HG02970 (cell line): ENCODE results near the gene FNIP2.
"Not testable (repeated sequence)": the region's sequence is repeated elsewhere in the genome, so short reads cannot be mapped to it uniquely, and the experiment has no call there.

Experiments used
- ATAC-seq: cut with Tn5 transposase; IDR thresholded peaks from one replicate; pipeline ENCODE4 v1.9.1; 2021; ENCODE audit warnings: mild to moderate bottlenecking, moderate library complexity, moderate number of reproducible peaks; ENCODE audit not compliant: unreplicated experiment, low FRiP score

The FNIP2 gene

DNA sequence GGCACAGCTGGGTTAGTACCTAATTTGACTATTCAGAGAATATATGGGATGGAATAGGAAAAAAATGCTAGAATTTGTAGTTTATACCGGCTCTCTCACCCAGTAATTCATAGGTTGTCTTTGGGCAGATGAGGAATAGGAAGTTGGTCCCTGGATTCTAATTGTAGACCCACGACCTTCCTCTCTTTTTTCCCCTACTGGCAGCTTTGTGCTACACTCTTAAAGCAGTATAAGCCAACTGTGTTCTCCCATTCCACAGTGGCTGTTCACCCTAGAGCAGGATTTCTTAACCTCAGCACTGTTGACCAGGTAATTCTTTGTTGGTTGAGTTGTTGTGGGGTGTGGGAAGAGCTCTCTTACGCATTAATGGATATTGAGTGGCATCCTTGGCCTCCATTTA lies 92.9 kb downstream of the FNIP2 start:
- no peak for ATAC-seq

DNA sequence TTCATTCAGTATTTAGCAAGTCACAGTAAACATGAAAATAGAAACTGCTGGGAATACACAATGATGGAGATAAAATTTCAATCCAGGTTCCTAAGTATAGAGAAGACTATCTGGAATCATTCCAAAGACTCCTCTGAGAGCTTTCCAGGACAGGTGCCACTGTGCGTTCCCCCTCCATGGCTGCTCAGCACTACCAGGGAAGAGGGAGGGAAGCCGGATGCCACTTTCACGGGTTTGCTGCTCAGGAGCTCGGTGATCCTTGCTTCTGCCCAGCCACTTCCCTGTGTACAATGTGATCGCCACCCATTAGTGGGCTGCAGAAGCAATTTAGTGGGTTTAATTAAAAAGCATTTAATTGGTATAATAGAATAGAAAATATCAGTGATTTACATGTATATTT lies 94.5 kb downstream of the FNIP2 start:
- ATAC-seq: no peak

DNA sequence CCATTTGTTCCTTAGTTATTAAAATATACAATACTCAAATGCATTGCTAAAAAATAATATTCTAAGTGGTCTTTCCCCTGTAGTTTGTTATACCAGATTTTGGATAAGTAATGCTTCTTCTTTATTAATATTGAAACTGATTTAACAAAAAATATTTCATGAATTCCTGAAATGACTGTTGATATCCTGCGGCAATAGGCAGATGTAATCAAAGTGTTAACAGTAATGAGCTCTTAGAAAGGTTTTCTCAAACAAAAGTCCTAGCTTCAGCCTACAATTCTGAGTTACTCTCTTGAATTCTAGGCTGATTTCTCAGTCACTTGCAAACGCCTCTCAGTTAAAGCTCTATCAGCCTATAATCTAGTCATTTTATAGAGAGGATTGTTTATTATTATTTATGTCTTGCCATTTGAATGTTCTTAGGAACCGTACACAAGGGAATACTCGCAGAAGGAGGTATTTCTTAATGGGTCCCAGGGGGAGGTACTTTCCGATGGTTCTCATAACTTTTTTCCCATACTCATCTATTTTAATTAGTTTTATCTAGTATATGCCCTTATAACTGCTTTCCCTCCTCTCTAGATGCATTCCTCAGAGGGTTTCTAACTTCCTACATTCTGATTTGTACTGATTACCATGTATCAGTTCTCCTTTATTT lies 96.8 kb downstream of the FNIP2 start:
- no peak for ATAC-seq

- ATAC-seq: no peak
Measured at GRCh38 chr4:158869001-158869400, 100.2 kb downstream of the FNIP2 start.

DNA sequence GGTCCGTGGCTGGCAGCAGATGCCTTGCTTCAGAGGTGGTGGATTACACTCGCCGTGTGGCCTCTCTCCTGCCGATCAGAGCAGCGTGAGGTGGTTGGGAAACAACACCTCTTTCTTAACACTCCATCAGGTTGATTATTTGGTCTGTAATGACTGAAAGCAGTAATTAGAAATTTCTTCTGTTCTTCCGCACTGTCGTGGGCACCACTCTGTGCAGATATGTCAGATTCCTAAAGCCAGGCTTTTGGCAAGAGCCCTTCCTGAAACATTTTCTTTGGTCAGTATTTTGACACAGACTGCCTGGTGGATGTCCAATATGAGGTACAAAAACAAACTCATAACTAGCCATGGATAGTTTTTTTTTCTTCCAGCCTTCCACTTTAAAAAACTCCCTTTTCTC lies 100.9 kb downstream of the FNIP2 start:
- ATAC-seq: no peak

DNA sequence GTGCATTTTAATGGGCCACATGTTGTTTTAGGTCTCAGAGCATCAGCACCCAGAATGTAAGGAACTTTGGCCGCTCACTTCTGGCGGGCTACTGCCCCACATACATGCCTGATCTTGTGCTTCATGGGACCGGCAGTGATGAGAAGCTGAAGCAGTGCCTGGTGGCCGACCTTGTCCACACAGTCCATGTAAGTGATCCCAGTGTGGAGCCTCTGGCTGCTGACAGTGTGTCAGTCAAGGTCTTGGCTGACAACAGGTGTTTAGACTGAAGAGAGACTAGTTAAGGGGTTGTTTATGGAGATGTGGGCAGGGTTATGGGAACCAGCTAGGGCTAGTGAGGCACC lies 101.4 kb downstream of the FNIP2 start:
- no peak for ATAC-seq

GRCh38 chr4:158870626-158871334 lies 102.0 kb downstream of the FNIP2 start:
- ATAC-seq: no peak

DNA sequence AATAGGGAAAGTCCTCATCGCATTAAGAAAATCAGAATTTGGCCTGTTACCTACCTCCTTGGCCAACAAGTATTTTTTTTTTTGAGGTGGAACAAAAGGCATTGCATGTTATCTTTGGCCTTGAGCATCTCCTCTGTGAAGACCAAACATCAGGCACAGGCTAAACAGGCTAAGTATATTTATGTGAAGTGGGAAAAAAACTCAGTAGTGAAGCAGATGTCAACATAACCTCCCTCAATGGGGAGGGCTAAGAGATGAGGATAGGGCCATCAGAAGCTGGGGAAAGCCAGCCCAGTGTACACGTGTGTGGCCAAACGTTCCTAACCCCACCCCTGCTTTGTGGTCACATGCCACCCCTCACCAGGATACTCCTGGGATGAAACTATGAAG lies 102.5 kb downstream of the FNIP2 start:
- ATAC-seq: no peak

DNA sequence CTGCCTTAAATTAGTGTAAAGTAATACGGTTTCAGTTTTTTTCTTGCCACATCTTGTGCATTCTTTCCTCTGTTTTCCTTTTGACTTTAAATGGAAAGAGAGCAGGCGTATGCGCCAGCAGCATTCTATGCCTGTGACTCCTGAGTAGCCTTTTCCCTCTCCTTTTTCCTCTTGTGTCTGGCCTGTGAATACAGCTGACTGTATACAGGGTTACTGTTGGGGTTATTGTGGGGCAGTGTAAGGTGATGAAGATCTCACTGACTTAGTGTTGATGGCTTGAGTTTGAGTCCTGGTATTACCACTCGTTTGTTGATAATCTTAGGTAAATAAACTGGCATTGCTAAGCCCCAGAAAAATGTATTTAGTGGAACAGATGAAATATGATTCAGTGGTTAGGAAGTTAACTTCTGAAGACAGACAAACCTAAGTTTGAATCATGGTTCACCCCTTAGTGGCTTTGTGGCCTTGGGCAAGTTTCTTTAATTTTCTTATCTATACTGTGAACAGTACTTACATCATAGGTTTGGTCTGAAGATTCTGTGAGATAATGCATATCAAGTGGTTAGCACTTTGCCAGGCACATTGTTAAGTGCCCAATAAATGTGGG lies 105.1 kb downstream of the FNIP2 start:
- no peak for ATAC-seq

DNA sequence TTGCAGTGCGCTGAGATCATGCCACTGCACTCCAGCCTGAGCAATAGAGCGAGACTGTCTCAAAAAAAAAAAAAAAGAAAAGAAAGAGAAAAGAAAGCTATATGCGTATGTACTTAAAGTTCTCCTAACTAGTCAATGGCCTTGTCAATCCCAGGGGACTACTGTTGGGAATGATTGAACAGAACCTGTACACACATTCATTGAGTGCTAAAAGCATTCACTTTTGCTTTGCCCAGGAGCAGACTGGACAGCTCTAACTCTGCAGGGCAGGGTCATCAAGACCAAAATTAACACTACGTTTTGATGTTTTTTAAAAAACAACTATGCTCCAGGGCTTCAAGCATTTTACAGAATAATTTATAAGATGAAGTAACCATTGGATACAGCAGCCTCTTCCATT lies 106.2 kb downstream of the FNIP2 start:
- ATAC-seq: no peak

- ATAC-seq: no peak
Measured at GRCh38 chr4:158875455-158875854, 106.6 kb downstream of the FNIP2 start.

DNA sequence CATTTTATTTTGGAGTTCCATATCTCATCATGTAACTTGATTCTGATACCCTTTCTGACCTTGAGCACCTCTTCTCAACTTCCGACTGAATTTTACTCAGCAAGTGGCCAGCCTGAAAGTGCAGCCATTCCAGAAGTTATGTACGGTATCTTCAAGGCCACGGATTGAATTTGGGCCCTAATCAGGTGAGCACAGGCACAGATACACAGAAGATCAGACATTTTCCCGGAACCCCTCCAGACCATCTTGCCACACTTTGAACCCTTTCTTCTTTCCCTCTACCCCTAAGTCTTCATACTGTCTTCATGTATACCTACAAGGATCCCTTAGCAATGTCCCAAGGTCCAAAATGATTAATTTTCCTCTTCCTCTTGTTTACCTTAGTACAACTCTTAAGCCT lies 108.2 kb downstream of the FNIP2 start:
- no peak for ATAC-seq

DNA sequence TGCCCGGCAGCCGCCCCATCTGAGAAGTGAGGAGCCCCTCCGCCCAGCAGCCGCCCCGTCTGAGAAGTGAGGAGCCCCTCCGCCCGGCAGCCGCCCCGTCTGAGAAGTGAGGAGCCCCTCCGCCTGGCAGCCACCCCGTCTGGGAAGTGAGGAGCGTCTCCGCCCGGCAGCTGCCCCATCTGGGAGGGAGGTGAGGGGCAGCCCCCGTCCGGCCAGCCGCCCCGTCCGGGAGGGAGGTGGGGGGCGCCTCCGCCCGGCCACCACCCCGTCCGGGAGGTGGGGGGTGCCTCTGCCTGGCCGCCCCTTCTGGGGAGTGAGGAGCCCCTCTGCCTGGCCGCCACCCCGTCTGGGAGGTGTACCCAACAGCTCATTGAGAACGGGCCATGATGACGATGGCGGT lies 113.3 kb downstream of the FNIP2 start:
- ATAC-seq: not testable (repeated sequence)

DNA sequence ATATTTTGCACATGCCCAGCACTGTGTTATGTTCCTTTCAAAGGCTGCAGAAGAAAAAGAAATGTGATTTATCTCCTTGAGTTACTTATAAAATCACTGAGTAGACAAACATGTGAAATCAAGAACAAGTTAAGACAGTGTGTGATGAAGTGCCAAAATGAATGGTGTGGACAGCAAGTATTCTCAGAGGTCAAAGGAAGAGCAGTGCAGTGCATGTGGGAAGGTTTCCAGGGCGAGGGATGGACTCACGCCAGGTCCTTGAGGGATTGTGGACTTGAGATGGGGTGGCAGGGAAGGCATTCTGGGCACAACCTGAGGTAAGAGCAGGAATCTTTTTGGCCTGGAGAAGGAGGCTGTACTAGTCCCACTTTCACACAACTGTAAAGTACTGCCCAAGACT lies 115.5 kb downstream of the FNIP2 start:
- no peak for ATAC-seq

DNA sequence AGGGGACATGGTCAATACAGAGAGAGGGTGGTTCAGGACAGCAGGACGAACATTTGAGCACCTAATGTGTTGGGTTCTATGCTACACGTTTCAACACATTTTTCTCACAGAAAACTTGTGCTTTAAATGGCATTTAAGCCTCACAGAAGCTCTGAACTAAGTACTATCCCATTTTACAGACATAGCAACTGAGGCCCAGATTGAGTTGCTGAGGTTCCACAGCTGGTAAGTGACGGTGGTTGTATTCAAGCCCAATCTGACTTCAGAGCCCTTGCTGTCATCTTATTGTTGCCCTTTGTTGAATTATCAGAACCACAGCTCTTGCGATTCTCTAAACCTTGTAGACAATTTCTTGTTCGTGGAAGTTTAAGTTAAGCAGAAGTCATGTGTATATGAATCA lies 116.7 kb downstream of the FNIP2 start:
- ATAC-seq: no peak

- ATAC-seq: no peak
Measured at GRCh38 chr4:158890294-158890693, 121.5 kb downstream of the FNIP2 start.

GRCh38 chr4:158891256-158891655 lies 122.4 kb downstream of the FNIP2 start:
- no peak for ATAC-seq

DNA sequence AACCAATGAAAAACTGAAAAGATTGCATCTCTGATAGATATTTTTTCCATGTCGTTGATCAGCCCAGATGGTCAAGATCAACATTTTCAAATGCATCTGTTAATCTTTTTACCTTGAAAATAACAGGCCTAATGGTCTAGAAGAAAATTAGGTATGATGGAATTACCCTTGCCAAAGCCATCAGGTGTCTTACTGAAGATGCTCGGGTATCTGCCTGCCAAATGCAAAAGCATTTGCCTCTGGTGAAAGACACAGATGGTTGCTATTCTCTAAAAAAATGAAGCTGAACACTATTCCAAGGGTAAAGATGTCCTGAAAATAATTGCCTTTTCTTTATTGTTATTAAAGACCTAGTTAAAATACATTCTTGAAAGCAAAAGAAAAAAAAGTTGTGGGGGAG lies 126.0 kb downstream of the FNIP2 start:
- no peak for ATAC-seq

GRCh38 chr4:158895797-158896576 lies 127.2 kb downstream of the FNIP2 start:
- ATAC-seq: no peak

DNA sequence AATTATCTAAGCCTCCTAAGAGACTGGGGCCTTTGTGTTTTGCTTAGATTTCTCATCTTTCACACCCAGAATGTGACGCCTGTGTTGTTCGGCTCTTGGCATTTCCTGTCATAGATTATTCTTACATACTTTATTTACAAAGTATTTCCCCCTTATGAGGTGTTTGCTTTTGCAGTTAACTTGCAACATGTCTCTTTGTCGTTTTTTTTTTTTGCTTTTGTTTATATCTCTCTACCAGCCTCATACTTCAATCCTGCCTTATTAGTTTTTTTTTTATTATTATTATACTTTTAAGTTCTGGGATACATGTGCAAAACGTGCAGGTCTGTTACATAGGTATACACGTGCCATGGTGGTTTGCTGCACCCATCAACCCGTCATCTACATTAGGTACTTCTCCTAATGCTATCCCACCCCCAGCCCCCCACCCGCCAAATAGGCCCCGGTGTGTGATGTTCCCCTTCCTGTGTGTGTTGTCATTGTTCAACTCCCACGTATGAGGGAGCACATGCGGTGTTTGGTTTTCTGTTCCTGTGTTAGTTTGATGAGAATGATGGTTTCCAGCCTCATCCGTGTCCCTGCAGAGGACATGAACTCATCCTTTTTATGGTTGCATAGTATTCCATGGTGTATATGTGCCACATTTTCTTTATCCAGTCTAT lies 127.9 kb downstream of the FNIP2 start:
- ATAC-seq: not testable (repeated sequence)

DNA sequence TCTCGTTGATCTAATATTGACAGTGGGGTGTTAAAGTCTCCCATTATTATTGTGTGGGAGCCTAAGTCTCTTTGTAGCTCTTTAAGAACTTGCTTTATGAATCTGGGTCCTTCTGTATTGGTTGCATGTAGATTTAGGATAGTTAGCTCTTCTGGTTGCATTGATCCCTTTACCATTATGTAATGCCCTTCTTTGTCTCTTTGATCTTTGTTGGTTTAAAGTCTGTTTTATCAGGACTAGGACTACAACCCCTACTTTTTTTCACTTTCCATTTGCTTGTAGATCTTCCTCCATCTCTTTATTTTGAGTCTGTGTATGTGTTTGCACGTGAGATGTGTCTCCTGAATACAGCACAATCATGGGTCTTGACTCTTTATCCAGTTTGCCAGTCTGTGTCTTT lies 131.6 kb downstream of the FNIP2 start:
- not testable (repeated sequence) for ATAC-seq
